GM12878 (cell line): ENCODE data around the gene RANBP17. TPM values are rescaled to one million over a fixed set of nuclear protein-coding genes. Genes with fewer than 3 reads are reported as not detected.

Experiments
- ATAC-seq: fragments of 200-7000 bp; cut with Tn5 transposase; 3 replicates; pipeline ENCODE4 v1.9.1; 2020; ENCODE audit warnings: mild to moderate bottlenecking, moderate library complexity
- BruUV-seq: library from RNA; stranded (reverse); fragments of 400-500 nt; replicated peaks from 2 replicates; lab custom pipeline; 2021; lab: Mats Ljungman, UMichigan
- CTCF ChIA-PET: fragments of 300-600 bp; sonication (Branson Sonifier 250); formaldehyde crosslinking; extraction: SDS; loops from one replicate; lab custom pipeline; 2021; ENCODE audit warnings: inconsistent platforms; lab: Yijun Ruan, JAX
- POLR2A ChIA-PET: fragments of 350-600 bp; formaldehyde crosslinking; extraction: SDS; loops from one replicate; lab custom pipeline; 2021; ENCODE audit warnings: inconsistent platforms; lab: Charles Lee
- RAD21 ChIA-PET: fragments of 300-600 bp; sonication (Branson Sonifier 250); formaldehyde crosslinking; loops from one replicate; lab custom pipeline; 2023; ENCODE audit warnings: antibody characterized with exemption; ENCODE audit not compliant: unreplicated experiment; lab: Charles Lee
- SMC1A ChIA-PET: fragments of 300-600 bp; sonication (Branson Sonifier 250); formaldehyde crosslinking; loops from one replicate; lab custom pipeline; 2023; ENCODE audit not compliant: unreplicated experiment, uncharacterized antibody; lab: Charles Lee
- DNase-seq: peaks from one replicate; pipeline ENCODE4 v3.0.0-alpha.2; 2011; ENCODE audit warnings: low read depth, low spot score
- FAIRE-seq: peaks from 3 replicates; lab custom pipeline; 2011; peaks lifted over from hg19 to GRCh38; lab: Jason Lieb, UNC
- H2AFZ ChIP-seq: 2 replicates; pipeline ENCODE4 v1.6.0; 2011; ENCODE audit warnings: low read depth, low read length, control low read depth; ENCODE audit not compliant: control insufficient read depth
- H3K27ac ChIP-seq: 2 replicates; pipeline ENCODE4 v1.5.1; 2011; ENCODE audit warnings: control low read depth; ENCODE audit not compliant: control insufficient read depth, insufficient read depth
- H3K27me3 ChIP-seq, 2 experiments: replicated peaks in 1 of 2; 2 replicates each; pipeline versions ENCODE4 v1.6.0 to v1.6.1; 2011; ENCODE audit warnings: low read length in 1 of 2; ENCODE audit not compliant: control insufficient read depth in 2 of 2, insufficient read depth in 2 of 2
- H3K36me3 ChIP-seq, 2 experiments: 2 replicates each; pipeline ENCODE4 v1.5.1; 2011; ENCODE audit warnings: low read length in 1 of 2; ENCODE audit not compliant: control insufficient read depth in 2 of 2, insufficient read depth in 2 of 2
- H3K4me1 ChIP-seq: 2 replicates; pipeline ENCODE4 v1.6.1; 2011; ENCODE audit warnings: mild to moderate bottlenecking, low read length, moderate library complexity, mixed read lengths; ENCODE audit not compliant: control insufficient read depth, insufficient read depth
- H3K4me2 ChIP-seq: 2 replicates; pipeline ENCODE4 v1.6.0; 2011; ENCODE audit warnings: control low read depth; ENCODE audit not compliant: control insufficient read depth, insufficient read depth
- H3K4me3 ChIP-seq: fragments of 200-600 bp; sonication (generic); 2 replicates; pipeline ENCODE4 v1.5.1; 2016
- H3K79me2 ChIP-seq: 2 replicates; pipeline ENCODE4 v1.6.0; 2011; ENCODE audit warnings: low read length; ENCODE audit not compliant: control insufficient read depth, insufficient read depth
- H3K9ac ChIP-seq: 2 replicates; pipeline ENCODE4 v1.8.0; 2011; ENCODE audit warnings: low read length, control low read depth, mixed read lengths; ENCODE audit not compliant: control insufficient read depth, insufficient read depth
- H3K9me3 ChIP-seq: replicated peaks from 3 replicates; pipeline ENCODE4 v1.5.1; 2011; ENCODE audit warnings: mild to moderate bottlenecking, low read length; ENCODE audit not compliant: control insufficient read depth, insufficient read depth
- H4K20me1 ChIP-seq: 2 replicates; pipeline ENCODE4 v1.6.0; 2011; ENCODE audit not compliant: control insufficient read depth, insufficient read depth
- ATF2 ChIP-seq: IDR thresholded peaks from 2 replicates; pipeline ENCODE4 v1.6.1; 2012; ENCODE audit warnings: low read length, inconsistent platforms
- CEBPZ ChIP-seq: fragments of 150-350 bp; IDR thresholded peaks from 2 replicates; pipeline ENCODE4 v1.6.1; 2016; ENCODE audit warnings: low read depth, low read length
- E2F8 ChIP-seq: fragments of 450-650 bp; IDR thresholded peaks from 2 replicates; pipeline ENCODE4 v1.6.1; 2018; ENCODE audit warnings: mild to moderate bottlenecking, low read depth, moderate library complexity; ENCODE audit not compliant: partially characterized antibody
- E4F1 ChIP-seq: fragments of 450-650 bp; IDR thresholded peaks from 2 replicates; pipeline ENCODE4 v1.6.1; 2018; ENCODE audit warnings: borderline replicate concordance, mild to moderate bottlenecking; ENCODE audit not compliant: partially characterized antibody
- HDAC2 ChIP-seq: fragments of 200-600 bp; sonication (generic); IDR thresholded peaks from 2 replicates; pipeline ENCODE4 v1.6.1; 2017
- HDAC6 ChIP-seq: fragments of 200-600 bp; sonication (generic); IDR thresholded peaks from one replicate; pipeline ENCODE4 v1.8.0; 2017; ENCODE audit warnings: antibody characterized with exemption; ENCODE audit not compliant: unreplicated experiment
- MAX ChIP-seq: IDR thresholded peaks from 2 replicates; pipeline ENCODE4 v1.6.1; 2012; ENCODE audit warnings: low read depth, low read length, improper control_type of control experiment
- MXI1 ChIP-seq: fragments of 150-350 bp; IDR thresholded peaks from 2 replicates; pipeline ENCODE4 v1.6.1; 2011; ENCODE audit warnings: low read depth, mild to moderate bottlenecking, inconsistent platforms, low read length, improper control_type of control experiment
- RAD21 ChIP-seq: IDR thresholded peaks from 2 replicates; pipeline ENCODE4 v1.6.1; 2011; ENCODE audit warnings: mild to moderate bottlenecking, low read depth, low read length, moderate library complexity; ENCODE audit not compliant: insufficient read depth
- SMARCA5 ChIP-seq: fragments of 450-650 bp; IDR thresholded peaks from 2 replicates; pipeline ENCODE4 v1.6.1; 2017; ENCODE audit warnings: mild to moderate bottlenecking
- SMC3 ChIP-seq: IDR thresholded peaks from 2 replicates; pipeline ENCODE4 v1.6.1; 2011; ENCODE audit warnings: low read length, improper control_type of control experiment, borderline replicate concordance
- STAT1 ChIP-seq: fragments of 450-650 bp; conservative IDR thresholded peaks from 2 replicates; pipeline ENCODE4 v1.6.1; 2014; ENCODE audit warnings: antibody characterized with exemption, mild to moderate bottlenecking
- ZNF274 ChIP-seq: IDR thresholded peaks from one replicate; pipeline ENCODE4 v1.8.0; 2011; ENCODE audit not compliant: insufficient read length, insufficient read depth
- WGBS: methylation state at CpG from one replicate; pipeline ENCODE4 v1.1.6; 2016; ENCODE audit warnings: low lambda C conversion rate; ENCODE audit not compliant: insufficient replicate concordance, insufficient coverage; ENCODE audit errors: missing lambda C conversion rate; 5-methylcytosine and 5-hydroxymethylcytosine counted together
- in situ Hi-C: fragments of 300-500 bp; cut with MboI; formaldehyde crosslinking; loops from 9 replicates; pipeline ENCODE4 v1.14.3; 2018; ENCODE audit warnings: mixed read lengths
- intact Hi-C: fragments of 100-400 bp; cut with micrococcal nuclease; formaldehyde crosslinking; loops from one replicate; pipeline ENCODE4 v1.14.2; 2022; ENCODE audit not compliant: unreplicated experiment
- polyA plus RNA-seq, 11 experiments: library from polyadenylated mRNA; depleted of rRNA in 4 of 11; unstranded in 6 of 11; stranded (reverse) in 5 of 11; fragments of >200 nt; fragmentation: Nextera tagmentation in 4 of 11; fragmentation: Illumina TruSeq in 1 of 11; extraction: Ambion mirVana in 4 of 11; extraction: Trizol in 1 of 11; gene quantifications; 1 replicate in 1 of 11; 2 replicates in 10 of 11; pipeline versions ENCODE4 v1.2.1 to v1.2.3, GENCODE V29; 2011 to 2016; ENCODE audit warnings: inconsistent platforms in 2 of 11, missing spikeins in 2 of 11, low read depth in 1 of 11
- total RNA-seq, 4 experiments: library from RNA; depleted of rRNA in 3 of 4; stranded (reverse); fragments of >200 nt in 3 of 4; fragmentation: Illumina TruSeq in 1 of 4; extraction: Trizol in 1 of 4; gene quantifications; 2 replicates each; pipeline versions ENCODE4 v1.2.1 to v1.2.3, GENCODE V29; 2013 to 2021

RANBP17 gene
- total and polyA plus RNA-seq, 10 of the 15 experiments (the other 5 are each of a cell fraction or from before 2014, with no cell fraction given): 0.10 TPM; not detected in 9

GRCh38 chr5:171157276-171157675 lies 295.5 kb downstream of the RANBP17 start (continued):
- TF ChIP-seq MXI1 (no peak), RAD21 (no peak), HDAC2 (no peak), HDAC6 (no peak)

- FAIRE-seq (no peak), ATAC-seq (no peak), DNase-seq (no peak)
- intact Hi-C loops (no loop called here), in situ Hi-C loops (no loop called here)
- Histone ChIP-seq H3K4me3 (no peak overlapping the region), H2AFZ (no peak overlapping the region), H3K27me3 (no peaks in the 10 kb centered on the region), H3K4me2 (no peak overlapping the region), H3K79me2 (no peaks in the 10 kb centered on the region), H3K4me1 (no peaks in the 10 kb centered on the region), H3K27ac (no peak overlapping the region), H4K20me1 (no peaks in the 10 kb centered on the region), H3K36me3 (no peaks in the 10 kb centered on the region), H3K9ac (no peak overlapping the region), H3K9me3 (no peaks in the 10 kb centered on the region)
- WGBS: 0% methylated on average over 1 of the region's 1 CpG
- POLR2A ChIA-PET: no interaction called here
- BruUV-seq: no TSS peak
- SMC1A ChIA-PET: interaction anchor here (0.7 to 1.5 kb wide), 4 partner anchors 16 to 88 kb away, joined by 3 to 4 read pairs (median 4); no protein-coding TSS in a partner anchor
- CTCF ChIA-PET: no interaction called here
- RAD21 ChIA-PET: no interaction called here
- TF ChIP-seq ZNF274: no peak
- no peak for TF ChIP-seq SMC3
- no peak for TF ChIP-seq MAX
- TF ChIP-seq CEBPZ: no peak
- TF ChIP-seq STAT1: no peak
- TF ChIP-seq E4F1: no peak
- no peak for TF ChIP-seq SMARCA5
- no peak for TF ChIP-seq E2F8
- no peak for TF ChIP-seq ATF2
Measured at GRCh38 chr5:171157775-171158174, 296.0 kb downstream of the RANBP17 start.
